ENCODE data around the gene MRAP. TPM values are rescaled to one million over a fixed set of nuclear protein-coding genes. Genes with fewer than 3 reads are reported as not detected.

Gene MRAP
- total and polyA plus RNA-seq, 2 donors (not counting 1 experiment from before 2014, with no cell fraction given), result not detected

GRCh38 chr21:32306021-32306780 lies 7.5 kb downstream of the MRAP start:
- H3K4me1 Mint-ChIP-seq, result no peaks in the 10 kb centered on the region
- CTCF ChIA-PET, result no interaction called here
- H3K36me3 ChIP-seq (replicated peaks in 1 of 2; ENCODE audit: control extremely low read depth in 1 of 2, control insufficient read depth in 1 of 2, extremely low read depth in 1 of 2, insufficient read depth in 2 of 2, low read length in 1 of 2), result peaks cover 0 to 2% of the 10 kb centered on the region in 2 experiments
- 86% methylated on average over 18 of the region's 22 CpGs for WGBS (ENCODE audit: insufficient coverage)
- H3K9ac ChIP-seq (ENCODE audit: low read length), result no peak overlapping the region
- H3K27ac Mint-ChIP-seq, result no peak overlapping the region
- H3K9me3 Mint-ChIP-seq (ENCODE audit: insufficient read depth), result no peaks in the 10 kb centered on the region
- H3K27ac ChIP-seq (ENCODE audit: low read length in 2 of 2), result no peak overlapping the region
- DNase-seq (no peak), ATAC-seq (ENCODE audit: low read depth) (no peak)
- TF ChIP-seq EZH2 (IDR thresholded peaks at IDR 0.05; ENCODE audit: borderline replicate concordance, insufficient read depth, low read depth, low read length, poor library complexity, severe bottlenecking) (no peak), CTCF (IDR thresholded peaks at IDR 0.05) (no peak)
- no peak overlapping the region for H2AFZ ChIP-seq (ENCODE audit: insufficient read depth, low read depth, low read length, poor library complexity, severe bottlenecking)
- no peaks in the 10 kb centered on the region for H3K27me3 Mint-ChIP-seq
- intact Hi-C loops (cut with micrococcal nuclease), result no loop called here
- no peaks in the 10 kb centered on the region for H3K9me3 ChIP-seq (ENCODE audit: control extremely low read depth in 1 of 3, control insufficient read depth in 2 of 3, insufficient read depth in 1 of 3, low read length in 2 of 3)
- no peak overlapping the region for H3K4me2 ChIP-seq (replicated peaks; ENCODE audit: low read depth, low read length, poor library complexity, severe bottlenecking)
- POLR2A ChIA-PET, result no interaction called here
- no peaks in the 10 kb centered on the region for H3K4me1 ChIP-seq (ENCODE audit: control insufficient read depth in 2 of 2, insufficient read depth in 2 of 2, low read length in 2 of 2)
- H3K27me3 ChIP-seq (replicated peaks in 1 of 4; ENCODE audit: control extremely low read depth in 1 of 4, control insufficient read depth in 3 of 4, insufficient read depth in 4 of 4, low read length in 3 of 4), result no peaks in the 10 kb centered on the region
- no peak overlapping the region for H3K4me3 Mint-ChIP-seq
- no peak overlapping the region for H3K4me3 ChIP-seq (ENCODE audit: control extremely low read depth in 1 of 5, extremely low read depth in 1 of 5, insufficient read depth in 1 of 5, low read depth in 2 of 5, low read length in 4 of 5)
- no peaks in the 10 kb centered on the region for H3K79me2 ChIP-seq (ENCODE audit: control insufficient read depth, insufficient read depth, low read length)
- H4K20me1 ChIP-seq (ENCODE audit: control insufficient read depth, insufficient read depth, low read length, poor library complexity, severe bottlenecking), result no peaks in the 10 kb centered on the region

- H3K27me3 Mint-ChIP-seq, result no peaks in the 10 kb centered on the region
- ChIA-PET CTCF (no interaction called here), POLR2A (no interaction called here)
- H4K20me1 ChIP-seq (ENCODE audit: control insufficient read depth, insufficient read depth, low read length, poor library complexity, severe bottlenecking), result no peaks in the 10 kb centered on the region
- ATAC-seq (ENCODE audit: low read depth), result no peak
- H3K4me3 Mint-ChIP-seq, result no peak overlapping the region
- H3K4me1 ChIP-seq (ENCODE audit: control insufficient read depth in 2 of 2, insufficient read depth in 2 of 2, low read length in 2 of 2), result no peaks in the 10 kb centered on the region
- H3K27ac Mint-ChIP-seq, result no peak overlapping the region
- H3K4me3 ChIP-seq (ENCODE audit: control extremely low read depth in 1 of 5, extremely low read depth in 1 of 5, insufficient read depth in 1 of 5, low read depth in 2 of 5, low read length in 4 of 5), result no peak overlapping the region
- H3K27me3 ChIP-seq (replicated peaks in 1 of 4; ENCODE audit: control extremely low read depth in 1 of 4, control insufficient read depth in 3 of 4, insufficient read depth in 4 of 4, low read length in 3 of 4), result no peaks in the 10 kb centered on the region
- peaks cover 0 to 16% of the 10 kb centered on the region in 2 experiments for H3K36me3 ChIP-seq (replicated peaks in 1 of 2; ENCODE audit: control extremely low read depth in 1 of 2, control insufficient read depth in 1 of 2, extremely low read depth in 1 of 2, insufficient read depth in 2 of 2, low read length in 1 of 2)
- peaks cover 0 to 4% (median 0%) of the 10 kb centered on the region in 3 donors for H3K9me3 ChIP-seq (ENCODE audit: control extremely low read depth in 1 of 3, control insufficient read depth in 2 of 3, insufficient read depth in 1 of 3, low read length in 2 of 3)
- no peak overlapping the region for H3K9ac ChIP-seq (ENCODE audit: low read length)
- TF ChIP-seq CTCF (IDR thresholded peaks at IDR 0.05), result no peak
- TF ChIP-seq EZH2 (IDR thresholded peaks at IDR 0.05; ENCODE audit: borderline replicate concordance, insufficient read depth, low read depth, low read length, poor library complexity, severe bottlenecking), result no peak
- H3K9me3 Mint-ChIP-seq (ENCODE audit: insufficient read depth), result no peaks in the 10 kb centered on the region
- intact Hi-C loops (cut with micrococcal nuclease), result no loop called here
- H3K4me1 Mint-ChIP-seq, result no peaks in the 10 kb centered on the region
- DNase-seq, result no peak
- no peak overlapping the region for H3K4me2 ChIP-seq (replicated peaks; ENCODE audit: low read depth, low read length, poor library complexity, severe bottlenecking)
- no peak overlapping the region for H3K27ac ChIP-seq (ENCODE audit: low read length in 2 of 2)
- no peaks in the 10 kb centered on the region for H3K79me2 ChIP-seq (ENCODE audit: control insufficient read depth, insufficient read depth, low read length)
- H2AFZ ChIP-seq (ENCODE audit: insufficient read depth, low read depth, low read length, poor library complexity, severe bottlenecking), result no peak overlapping the region
- WGBS (ENCODE audit: insufficient coverage), result 100% methylated on average over 1 of the region's 4 CpGs
These were observed 9.1 kb downstream of the MRAP start for GRCh38 chr21:32307706-32308105.

Measured in B cell (primary cell).